OCI-LY1 (cell line): ENCODE data around the gene MED31.
"Not testable (repeated sequence)": the region's sequence is repeated elsewhere in the genome, so short reads cannot be mapped to it uniquely, and the experiment has no call there.

Source experiments
- H2AFZ ChIP-seq: fragments of 200-600 bp; sonication (generic), shearing (Covaris generic); 2 replicates; pipeline ENCODE4 v1.6.0; 2014; ENCODE audit warnings: antibody characterized with exemption, mild to moderate bottlenecking, low read length
- H3F3A ChIP-seq: fragments of 200-600 bp; sonication (generic), shearing (Covaris generic); 2 replicates; pipeline ENCODE4 v1.6.0; 2014; ENCODE audit warnings: mild to moderate bottlenecking, antibody characterized with exemption, low read length, moderate library complexity; ENCODE audit not compliant: insufficient read depth
- H3K27ac ChIP-seq: fragments of 200-600 bp; sonication (generic); 2 replicates; pipeline ENCODE4 v1.5.1; 2014; ENCODE audit warnings: low read length, mixed run types, mild to moderate bottlenecking, low read depth; ENCODE audit not compliant: poor library complexity, severe bottlenecking
- H3K27me3 ChIP-seq: fragments of 200-600 bp; sonication (generic); 2 replicates; pipeline ENCODE4 v1.6.0; 2014; ENCODE audit warnings: antibody characterized with exemption, mild to moderate bottlenecking, low read length, moderate library complexity; ENCODE audit not compliant: insufficient read depth
- H3K36me3 ChIP-seq: fragments of 200-600 bp; sonication (generic); 2 replicates; pipeline ENCODE4 v1.6.1; 2014; ENCODE audit warnings: mild to moderate bottlenecking, antibody characterized with exemption, low read length, moderate library complexity, mixed read lengths; ENCODE audit not compliant: insufficient read depth
- H3K4me1 ChIP-seq: fragments of 200-600 bp; sonication (generic); 2 replicates; pipeline ENCODE4 v1.5.1; 2014; ENCODE audit warnings: mild to moderate bottlenecking, low read length, moderate library complexity; ENCODE audit not compliant: insufficient read depth, severe bottlenecking
- H3K4me2 ChIP-seq: fragments of 200-600 bp; sonication (generic), shearing (Covaris generic); 2 replicates; pipeline ENCODE4 v1.6.1; 2014; ENCODE audit warnings: low read length
- H3K4me3 ChIP-seq: fragments of 200-600 bp; sonication (generic); 2 replicates; pipeline ENCODE4 v1.5.1; 2014; ENCODE audit warnings: low read length, low read depth, mild to moderate bottlenecking, mixed read lengths; ENCODE audit not compliant: poor library complexity, severe bottlenecking
- H3K79me2 ChIP-seq: fragments of 200-600 bp; shearing (Covaris generic); 2 replicates; pipeline ENCODE4 v1.6.1; 2016; ENCODE audit warnings: mixed run types, low read length, mixed read lengths; ENCODE audit not compliant: insufficient read depth
- H3K9ac ChIP-seq: fragments of 200-600 bp; sonication (generic), shearing (Covaris generic); 2 replicates; pipeline ENCODE4 v1.6.1; 2014; ENCODE audit warnings: mild to moderate bottlenecking, low read length, mixed read lengths
- H3K9me2 ChIP-seq: fragments of 200-600 bp; sonication (generic), shearing (Covaris generic); 2 replicates; pipeline ENCODE4 v1.6.1; 2014; ENCODE audit warnings: low read depth, mild to moderate bottlenecking, low read length, mixed read lengths
- H3K9me3 ChIP-seq: fragments of 200-600 bp; shearing (Covaris generic); 2 replicates; pipeline ENCODE4 v1.6.1; 2014; ENCODE audit warnings: low read length, mixed read lengths
- H4K20me1 ChIP-seq: fragments of 200-600 bp; sonication (generic), shearing (Covaris generic); 2 replicates; pipeline ENCODE4 v1.6.0; 2016; ENCODE audit warnings: mild to moderate bottlenecking, low read length; ENCODE audit not compliant: insufficient read depth
- CTCF ChIP-seq: fragments of 200-600 bp; sonication (generic), shearing (Covaris generic); IDR thresholded peaks from 2 replicates; pipeline ENCODE4 v1.5.1; 2017; ENCODE audit warnings: mild to moderate bottlenecking, antibody characterized with exemption, low read length, moderate library complexity, mixed read lengths
- EZH2 ChIP-seq: fragments of 200-600 bp; sonication (generic), shearing (Covaris generic); IDR thresholded peaks from 2 replicates; pipeline ENCODE4 v1.8.0; 2017; ENCODE audit warnings: borderline replicate concordance, mixed run types, mild to moderate bottlenecking, antibody characterized with exemption, low read length, moderate library complexity, mixed read lengths

MED31 gene

GRCh38 chr17:6657633-6658287, 6.4 kb upstream of the MED31 start:
- Histone ChIP-seq H3K4me2 (peak overlapping the region; percentile 66), H3K4me1 (peaks cover 55% of the 10 kb centered on the region), H4K20me1 (no peaks in the 10 kb centered on the region), H3K9me3 (no peaks in the 10 kb centered on the region), H3K79me2 (no peaks in the 10 kb centered on the region), H3K27ac (no peak overlapping the region), H3F3A (0 out of 2 replicates have a peak, but pooled peaks cover 6% of the 10 kb centered on the region), H3K4me3 (peak overlapping the region; percentile 70), H3K9ac (peak overlapping the region; percentile 75), H2AFZ (no peak overlapping the region), H3K27me3 (no peaks in the 10 kb centered on the region), H3K9me2 (no peaks in the 10 kb centered on the region), H3K36me3 (peaks cover 3% of the 10 kb centered on the region; the same call in 1 of the 2 replicates)
- no peak for TF ChIP-seq EZH2
- TF ChIP-seq CTCF = no peak

- not testable (repeated sequence) for H3F3A ChIP-seq, H3K9me2 ChIP-seq, H3K27ac ChIP-seq, H2AFZ ChIP-seq, H3K79me2 ChIP-seq, H3K36me3 ChIP-seq, H3K9me3 ChIP-seq, H4K20me1 ChIP-seq, H3K27me3 ChIP-seq
- peak; percentile 8; the same call in 1 of the 2 replicates for TF ChIP-seq CTCF
- peak overlapping the region; percentile 75 for H3K9ac ChIP-seq
- H3K4me1 ChIP-seq = peaks cover 62% of the 10 kb centered on the region
- peak overlapping the region; percentile 70 for H3K4me3 ChIP-seq
- H3K4me2 ChIP-seq = peak overlapping the region; percentile 66
Measured at GRCh38 chr17:6656797-6657632, 5.6 kb upstream of the MED31 start.

GRCh38 chr17:6655732-6656361, 4.4 kb upstream of the MED31 start:
- peaks cover 11% of the 10 kb centered on the region; the same call in 1 of the 2 replicates for H3F3A ChIP-seq
- not testable (repeated sequence) for H3K79me2 ChIP-seq, H4K20me1 ChIP-seq, H3K36me3 ChIP-seq, H3K9me2 ChIP-seq, H3K4me3 ChIP-seq, H3K27me3 ChIP-seq, H2AFZ ChIP-seq, H3K9ac ChIP-seq, H3K9me3 ChIP-seq, H3K27ac ChIP-seq
- H3K4me2 ChIP-seq = peak overlapping the region; percentile 35; the same call in 1 of the 2 replicates
- H3K4me1 ChIP-seq = peaks cover 59% of the 10 kb centered on the region
